ENCODE data around the gene UNC5B.

Gene UNC5B

DNA sequence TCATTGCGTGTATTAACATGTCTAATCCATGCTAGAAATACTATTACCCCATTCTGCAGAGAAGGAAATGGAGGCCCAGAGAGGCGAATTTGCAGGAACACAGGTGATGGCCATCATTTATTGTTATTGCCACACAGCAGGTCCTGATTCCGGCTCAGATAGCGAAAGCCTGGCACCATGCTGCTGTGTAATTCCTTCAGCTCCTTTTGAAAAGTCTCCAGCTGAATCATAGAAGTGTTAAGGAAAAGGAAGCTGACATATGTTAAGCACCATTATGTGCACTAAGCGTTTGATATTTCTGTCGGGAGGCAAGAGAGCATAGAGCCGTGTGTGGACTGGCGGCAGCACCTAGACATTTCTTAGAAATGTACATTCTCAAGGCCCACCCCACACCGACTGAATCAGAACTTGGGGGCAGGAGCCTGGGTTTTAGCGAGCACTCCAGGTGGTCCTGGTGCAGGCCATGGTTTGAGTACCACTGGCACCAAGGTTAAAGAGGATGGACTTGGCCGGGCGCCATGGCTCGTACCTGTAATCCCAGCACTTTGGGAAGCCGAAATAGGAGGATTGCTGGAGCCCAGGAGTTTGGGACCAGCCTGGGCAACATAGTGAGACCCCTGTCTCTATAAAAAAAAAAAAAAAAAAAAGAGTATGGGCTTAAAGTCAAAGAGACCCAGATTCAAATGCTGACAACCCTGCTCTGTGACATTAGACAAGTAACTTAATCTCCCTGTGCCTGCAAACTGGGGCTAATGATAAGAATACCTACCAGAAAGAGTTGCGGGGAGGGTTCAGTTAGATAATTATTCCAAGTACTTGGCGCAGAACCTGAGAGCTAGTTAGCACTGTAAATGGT is 52.2 kb downstream of the UNC5B start:
- Histone ChIP-seq H3K9ac (ENCODE audit: low read length) (no peak overlapping the region), H3K14ac (ENCODE audit: low read length) (no peak overlapping the region), H2BK12ac (ENCODE audit: low read length) (no peak overlapping the region), H3K23ac (ENCODE audit: low read length) (no peak overlapping the region), H3K4ac (ENCODE audit: low read depth, low read length) (no peak overlapping the region), H3K4me1 (ENCODE audit: control insufficient read depth in 1 of 2, insufficient read depth in 2 of 2, low read length in 2 of 2) (peaks cover 63 to 78% of the 10 kb centered on the region in 2 experiments), H2AFZ (ENCODE audit: insufficient read depth, low read length, poor library complexity) (no peak overlapping the region), H4K12ac (ENCODE audit: low read depth, low read length) (no peak overlapping the region), H3K36me3 (ENCODE audit: control insufficient read depth in 1 of 2, insufficient read depth in 2 of 2, low read length in 2 of 2) (peaks cover 3 to 4% of the 10 kb centered on the region in 2 experiments), H3K79me1 (ENCODE audit: low read length) (peaks cover 42% of the 10 kb centered on the region), H4K8ac (ENCODE audit: low read depth, low read length) (no peak overlapping the region), H3K9me3 (ENCODE audit: insufficient read depth, low read depth, low read length) (no peaks in the 10 kb centered on the region), H2BK5ac (ENCODE audit: low read depth, low read length, poor library complexity) (peak overlapping the region; percentile 38), H3K27ac (ENCODE audit: low read depth, low read length) (no peak overlapping the region), H3K4me3 (ENCODE audit: low read depth, low read length) (no peak overlapping the region), H3K27me3 (ENCODE audit: insufficient read depth, low read length) (no peaks in the 10 kb centered on the region), H3K79me2 (ENCODE audit: control insufficient read depth, insufficient read depth, low read length, poor library complexity) (peaks cover 17% of the 10 kb centered on the region), H4K91ac (ENCODE audit: low read depth, low read length) (peak overlapping the region; percentile 7), H3K18ac (ENCODE audit: low read length) (no peak overlapping the region), H3K4me2 (ENCODE audit: low read length) (no peak overlapping the region), H2AK5ac (ENCODE audit: low read length) (no peak overlapping the region), H2BK120ac (ENCODE audit: insufficient read depth, low read length, poor library complexity) (peak overlapping the region; percentile 50)
- no CpG with 5 or more reads among the region's 16 CpGs for WGBS (ENCODE audit: extremely low coverage, insufficient coverage, insufficient read length)
- no peak for DNase-seq

DNA sequence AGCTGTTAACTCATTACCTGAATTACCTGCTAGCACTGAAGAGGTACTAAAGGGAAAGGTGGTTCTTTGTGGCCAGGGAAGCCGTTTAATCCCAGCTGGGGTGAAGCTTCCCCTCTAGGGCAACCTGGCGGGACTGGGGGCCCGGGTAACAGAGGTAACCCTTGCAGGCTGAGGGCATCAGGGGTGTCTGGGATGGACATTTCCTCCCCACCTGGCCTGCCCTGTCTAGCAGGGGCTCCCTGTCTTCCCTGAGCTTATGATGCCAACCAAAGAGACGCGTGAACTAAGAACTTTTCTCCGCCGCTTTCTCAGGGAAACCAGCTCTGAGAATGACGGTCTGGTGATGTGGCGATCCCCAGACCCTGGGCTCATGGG is 52.8 kb downstream of the UNC5B start:
- Histone ChIP-seq H2AFZ (ENCODE audit: insufficient read depth, low read length, poor library complexity) (no peak overlapping the region), H3K23ac (ENCODE audit: low read length) (no peak overlapping the region), H4K12ac (ENCODE audit: low read depth, low read length) (no peak overlapping the region), H3K4me1 (ENCODE audit: control insufficient read depth in 1 of 2, insufficient read depth in 2 of 2, low read length in 2 of 2) (peaks cover 61 to 76% of the 10 kb centered on the region in 2 experiments), H3K27me3 (ENCODE audit: insufficient read depth, low read length) (no peaks in the 10 kb centered on the region), H3K36me3 (ENCODE audit: control insufficient read depth in 1 of 2, insufficient read depth in 2 of 2, low read length in 2 of 2) (peaks cover 3 to 4% of the 10 kb centered on the region in 2 experiments), H2BK5ac (ENCODE audit: low read depth, low read length, poor library complexity) (no peak overlapping the region), H3K27ac (ENCODE audit: low read depth, low read length) (peak overlapping the region; percentile 6), H3K4ac (ENCODE audit: low read depth, low read length) (peak overlapping the region; percentile 1), H2BK12ac (ENCODE audit: low read length) (peak overlapping the region; percentile 2), H4K8ac (ENCODE audit: low read depth, low read length) (peak overlapping the region; percentile 31), H3K79me2 (ENCODE audit: control insufficient read depth, insufficient read depth, low read length, poor library complexity) (peaks cover 12% of the 10 kb centered on the region), H3K4me2 (ENCODE audit: low read length) (no peak overlapping the region), H4K91ac (ENCODE audit: low read depth, low read length) (peak overlapping the region; percentile 47), H2BK120ac (ENCODE audit: insufficient read depth, low read length, poor library complexity) (peak overlapping the region; percentile 50), H3K4me3 (ENCODE audit: low read depth, low read length) (no peak overlapping the region), H3K14ac (ENCODE audit: low read length) (peak overlapping the region; percentile 9), H3K9ac (ENCODE audit: low read length) (no peak overlapping the region), H3K18ac (ENCODE audit: low read length) (peak overlapping the region; percentile 74), H3K9me3 (ENCODE audit: insufficient read depth, low read depth, low read length) (no peaks in the 10 kb centered on the region), H2AK5ac (ENCODE audit: low read length) (peak overlapping the region; percentile 58), H3K79me1 (ENCODE audit: low read length) (peaks cover 36% of the 10 kb centered on the region)
- WGBS (ENCODE audit: extremely low coverage, insufficient coverage, insufficient read length) = no CpG with 5 or more reads among the region's 9 CpGs
- no peak for DNase-seq

DNA sequence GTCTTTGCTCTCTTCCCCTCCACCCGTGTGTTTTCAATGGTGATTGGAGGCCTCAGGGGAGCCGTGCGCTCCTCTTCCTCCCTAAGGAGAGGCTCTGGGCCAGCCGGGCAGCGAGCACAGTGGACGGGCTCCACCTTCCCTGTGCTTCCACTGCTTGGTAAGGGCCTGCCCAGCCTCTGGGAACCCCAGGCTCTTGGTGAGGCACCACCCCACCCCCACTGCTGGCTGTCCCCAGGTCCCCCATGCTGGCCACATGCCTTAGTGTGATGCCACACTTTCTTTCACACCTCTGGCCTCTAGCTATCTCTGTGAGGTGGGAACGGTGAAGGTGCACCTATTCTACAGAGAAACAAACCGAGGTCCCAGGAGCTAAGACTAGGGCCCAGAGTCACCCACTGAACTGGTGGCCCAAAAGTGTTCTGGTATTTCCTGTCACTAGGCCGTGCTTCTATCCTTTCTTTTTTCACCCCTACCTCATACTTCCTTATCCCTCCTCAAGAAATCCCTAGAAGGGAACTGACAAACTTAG is 53.3 kb downstream of the UNC5B start:
- Histone ChIP-seq H3K27ac (ENCODE audit: low read depth, low read length) (peak overlapping the region; percentile 6), H4K8ac (ENCODE audit: low read depth, low read length) (peak overlapping the region; percentile 31), H3K4me3 (ENCODE audit: low read depth, low read length) (no peak overlapping the region), H2BK120ac (ENCODE audit: insufficient read depth, low read length, poor library complexity) (peak overlapping the region; percentile 50), H3K18ac (ENCODE audit: low read length) (peak overlapping the region; percentile 74), H3K14ac (ENCODE audit: low read length) (peak overlapping the region; percentile 9), H3K27me3 (ENCODE audit: insufficient read depth, low read length) (no peaks in the 10 kb centered on the region), H4K91ac (ENCODE audit: low read depth, low read length) (peak overlapping the region; percentile 60), H2AFZ (ENCODE audit: insufficient read depth, low read length, poor library complexity) (no peak overlapping the region), H3K23ac (ENCODE audit: low read length) (no peak overlapping the region), H3K4ac (ENCODE audit: low read depth, low read length) (peak overlapping the region; percentile 1), H2AK5ac (ENCODE audit: low read length) (peak overlapping the region; percentile 58), H3K79me1 (ENCODE audit: low read length) (peaks cover 34% of the 10 kb centered on the region), H3K9me3 (ENCODE audit: insufficient read depth, low read depth, low read length) (no peaks in the 10 kb centered on the region), H4K12ac (ENCODE audit: low read depth, low read length) (no peak overlapping the region), H2BK12ac (ENCODE audit: low read length) (peak overlapping the region; percentile 2), H3K79me2 (ENCODE audit: control insufficient read depth, insufficient read depth, low read length, poor library complexity) (peaks cover 10% of the 10 kb centered on the region), H3K9ac (ENCODE audit: low read length) (no peak overlapping the region), H2BK5ac (ENCODE audit: low read depth, low read length, poor library complexity) (no peak overlapping the region), H3K36me3 (ENCODE audit: control insufficient read depth in 1 of 2, insufficient read depth in 2 of 2, low read length in 2 of 2) (peaks cover 3 to 4% of the 10 kb centered on the region in 2 experiments), H3K4me1 (ENCODE audit: control insufficient read depth in 1 of 2, insufficient read depth in 2 of 2, low read length in 2 of 2) (peaks cover 56 to 74% of the 10 kb centered on the region in 2 experiments), H3K4me2 (ENCODE audit: low read length) (no peak overlapping the region)
- WGBS (ENCODE audit: extremely low coverage, insufficient coverage, insufficient read length) = no CpG with 5 or more reads among the region's 9 CpGs
- DNase-seq = no peak

DNA sequence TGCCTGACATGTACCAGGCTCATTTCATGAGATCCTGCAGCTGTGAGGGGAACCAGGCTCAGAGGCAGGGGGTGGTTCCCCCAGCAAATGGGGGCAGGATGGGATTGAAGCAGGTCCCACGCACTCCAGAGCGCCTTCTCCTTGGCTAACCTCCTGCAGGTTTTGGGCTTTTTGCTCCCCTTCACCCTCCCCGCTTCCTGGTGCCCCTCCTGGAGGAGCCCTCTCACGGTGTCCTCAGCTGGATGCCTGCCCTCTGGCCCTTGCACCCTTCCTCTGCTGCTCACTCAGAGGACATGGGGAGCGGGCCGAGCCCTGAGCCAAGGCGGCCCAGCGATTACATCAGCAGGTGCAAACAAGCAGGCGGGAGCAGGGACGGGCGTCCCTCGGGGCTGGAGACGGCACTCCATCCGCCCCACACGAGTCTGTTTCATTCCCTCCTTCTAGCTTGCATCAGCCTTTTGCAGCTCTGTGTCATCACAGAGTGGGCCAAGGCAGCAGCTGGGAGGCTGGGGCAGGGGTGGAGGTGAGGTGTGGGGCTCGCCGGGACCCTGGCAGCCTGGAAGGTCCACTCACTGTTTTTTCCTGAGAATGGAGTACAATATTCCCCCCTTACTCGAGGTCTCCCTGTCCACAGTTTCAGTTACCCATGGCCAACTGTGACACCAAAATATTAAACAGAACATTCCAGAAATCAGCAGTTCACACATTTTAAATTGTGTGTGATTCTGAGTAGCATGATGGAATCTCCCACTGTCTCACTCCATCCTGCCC is 54.0 kb downstream of the UNC5B start:
- H3K4me3 ChIP-seq (ENCODE audit: low read depth, low read length) = no peak overlapping the region
- H2AFZ ChIP-seq (ENCODE audit: insufficient read depth, low read length, poor library complexity) = no peak overlapping the region
- peaks cover 31% of the 10 kb centered on the region for H3K79me1 ChIP-seq (ENCODE audit: low read length)
- peak overlapping the region; percentile 23 for H4K8ac ChIP-seq (ENCODE audit: low read depth, low read length)
- peaks cover 12% of the 10 kb centered on the region for H3K79me2 ChIP-seq (ENCODE audit: control insufficient read depth, insufficient read depth, low read length, poor library complexity)
- WGBS (ENCODE audit: extremely low coverage, insufficient coverage, insufficient read length) = no CpG with 5 or more reads among the region's 18 CpGs
- no peak overlapping the region for H4K12ac ChIP-seq (ENCODE audit: low read depth, low read length)
- H3K4me2 ChIP-seq (ENCODE audit: low read length) = no peak overlapping the region
- H3K18ac ChIP-seq (ENCODE audit: low read length) = peak overlapping the region; percentile 64
- peak overlapping the region; percentile 60 for H4K91ac ChIP-seq (ENCODE audit: low read depth, low read length)
- H3K27ac ChIP-seq (ENCODE audit: low read depth, low read length) = peak overlapping the region; percentile 18
- H3K9me3 ChIP-seq (ENCODE audit: insufficient read depth, low read depth, low read length) = no peaks in the 10 kb centered on the region
- no peak overlapping the region for H2BK120ac ChIP-seq (ENCODE audit: insufficient read depth, low read length, poor library complexity)
- H2BK5ac ChIP-seq (ENCODE audit: low read depth, low read length, poor library complexity) = no peak overlapping the region
- peaks cover 3 to 4% of the 10 kb centered on the region in 2 experiments for H3K36me3 ChIP-seq (ENCODE audit: control insufficient read depth in 1 of 2, insufficient read depth in 2 of 2, low read length in 2 of 2)
- peak overlapping the region; percentile 16 for H2BK12ac ChIP-seq (ENCODE audit: low read length)
- no peak overlapping the region for H3K23ac ChIP-seq (ENCODE audit: low read length)
- no peak overlapping the region for H3K9ac ChIP-seq (ENCODE audit: low read length)
- no peak for DNase-seq
- H3K27me3 ChIP-seq (ENCODE audit: insufficient read depth, low read length) = no peaks in the 10 kb centered on the region
- H3K14ac ChIP-seq (ENCODE audit: low read length) = peak overlapping the region; percentile 14
- peaks cover 49 to 71% of the 10 kb centered on the region in 2 experiments for H3K4me1 ChIP-seq (ENCODE audit: control insufficient read depth in 1 of 2, insufficient read depth in 2 of 2, low read length in 2 of 2)
- H2AK5ac ChIP-seq (ENCODE audit: low read length) = no peak overlapping the region
- H3K4ac ChIP-seq (ENCODE audit: low read depth, low read length) = peak overlapping the region; percentile 9
